Measurements from ENCODE around the gene RND3. TPM values are rescaled to one million over a fixed set of nuclear protein-coding genes. Genes with fewer than 3 reads are reported as not detected.

The RND3 gene
- total and polyA plus RNA-seq, 9 of the 15 experiments (the other 6 are each of a cell fraction or from before 2014, with no cell fraction given), result 0.22 to 0.64 (median 0.29) TPM; not detected in 4

DNA sequence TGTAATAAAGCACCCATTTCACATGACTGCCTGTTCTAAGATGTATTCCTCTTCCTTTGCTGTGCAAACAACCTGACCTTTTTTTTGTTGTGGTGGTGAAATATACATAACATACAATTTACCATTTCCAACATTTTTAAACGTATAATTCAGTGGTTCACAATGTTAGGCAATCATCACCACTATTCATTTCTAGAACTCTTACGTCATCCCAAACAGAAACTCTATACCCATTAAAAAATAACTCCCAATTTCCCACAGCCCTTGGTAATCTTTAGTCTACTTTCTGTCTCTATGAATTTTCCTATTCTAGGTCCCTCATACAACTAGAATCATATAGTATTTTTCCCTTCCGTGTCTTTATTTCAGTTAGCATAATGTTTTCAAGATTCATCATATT, 36.7 kb downstream of the RND3 start:
- no peak for ATAC-seq
- Histone ChIP-seq H3K4me1 (replicated peaks in 1 of 2; ENCODE audit: control insufficient read depth in 2 of 2, insufficient read depth in 2 of 2, low read length in 2 of 2) (no peaks in the 10 kb centered on the region), H3K4me3 (no peak overlapping the region), H3K27me3 (ENCODE audit: control insufficient read depth in 2 of 2, insufficient read depth in 2 of 2, low read length in 2 of 2) (no peaks in the 10 kb centered on the region), H3K9me1 (ENCODE audit: control insufficient read depth, insufficient read depth, low read length) (no peaks in the 10 kb centered on the region), H3K36me3 (ENCODE audit: control insufficient read depth, insufficient read depth, low read length) (no peaks in the 10 kb centered on the region), H3K27ac (ENCODE audit: extremely low read depth, low read depth, low read length) (no peak overlapping the region), H3K4me2 (ENCODE audit: insufficient read depth, low read length) (no peak overlapping the region), H3K9me3 (replicated peaks; ENCODE audit: control insufficient read depth, insufficient read depth, low read depth, low read length) (no peaks in the 10 kb centered on the region), H3K9ac (ENCODE audit: insufficient read depth in 1 of 2, low read depth in 2 of 2, low read length in 2 of 2) (no peak overlapping the region), H4K20me1 (replicated peaks; ENCODE audit: control insufficient read depth, insufficient read depth, low read length) (no peaks in the 10 kb centered on the region), H2AFZ (ENCODE audit: low read depth, low read length) (no peak overlapping the region), H3K79me2 (ENCODE audit: control insufficient read depth, insufficient read depth, low read length) (no peaks in the 10 kb centered on the region)
- in situ Hi-C loops (cut with MboI) (no loop called here), intact Hi-C loops (cut with micrococcal nuclease) (no loop called here)
- TF ChIP-seq, protein P1, sequence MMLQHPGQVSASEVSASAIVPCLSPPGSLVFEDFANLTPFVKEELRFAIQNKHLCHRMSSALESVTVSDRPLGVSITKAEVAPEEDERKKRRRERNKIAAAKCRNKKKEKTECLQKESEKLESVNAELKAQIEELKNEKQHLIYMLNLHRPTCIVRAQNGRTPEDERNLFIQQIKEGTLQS (IDR thresholded peaks at IDR 0.05), result peak; percentile 19; the same call in 1 of the 2 replicates
- TF ChIP-seq, protein P1 (CRISPR knock-in tag; conservative IDR thresholded peaks at IDR 0.05), result no peak
- TF ChIP-seq STAT5A (IDR thresholded peaks at IDR 0.05; ENCODE audit: borderline replicate concordance, low read length), result no peak
- TF ChIP-seq ZNF778 (CRISPR knock-in tag; IDR thresholded peaks at IDR 0.05), result no peak
- BruUV-seq (replicated peaks), result no TSS peak
- ChIA-PET CTCF (ENCODE audit: low intra/inter-chr PET ratio) (no interaction called here), POLR2A (no interaction called here)
- no peak for FAIRE-seq
- 0% methylated on average over 3 of the region's 3 CpGs for WGBS (ENCODE audit: insufficient coverage, low coverage, missing lambda C conversion rate)
- DNase-seq (ENCODE audit: extremely low read depth in 1 of 4, low spot score in 3 of 4), result no peak

DNA sequence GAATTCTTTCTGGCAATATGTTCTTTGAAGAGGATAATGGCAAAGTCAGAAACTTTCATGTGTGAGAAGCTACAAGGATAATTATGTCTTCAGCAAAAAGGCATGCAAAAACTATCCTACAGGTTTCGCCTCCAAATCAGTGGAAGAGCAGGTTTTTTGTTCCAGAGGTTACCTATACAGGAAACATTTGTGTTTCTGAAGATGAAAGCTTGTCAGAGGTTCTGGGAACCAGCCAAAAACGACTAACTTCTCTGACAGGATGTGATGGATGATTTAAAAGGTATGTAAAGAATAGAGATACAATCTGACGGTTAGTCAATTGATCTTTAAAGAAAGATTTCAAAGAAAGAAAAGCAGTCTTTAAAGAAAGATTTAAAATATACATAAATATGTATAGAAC, 37.6 kb downstream of the RND3 start:
- in situ Hi-C loops (cut with MboI) (no loop called here), intact Hi-C loops (cut with micrococcal nuclease) (no loop called here)
- H3K27ac ChIP-seq (ENCODE audit: extremely low read depth, low read depth, low read length), result no peak overlapping the region
- FAIRE-seq, result no peak
- no peak overlapping the region for H3K9ac ChIP-seq (ENCODE audit: insufficient read depth in 1 of 2, low read depth in 2 of 2, low read length in 2 of 2)
- H3K79me2 ChIP-seq (ENCODE audit: control insufficient read depth, insufficient read depth, low read length), result no peaks in the 10 kb centered on the region
- DNase-seq (ENCODE audit: extremely low read depth in 1 of 4, low spot score in 3 of 4), result no peak
- H3K4me2 ChIP-seq (ENCODE audit: insufficient read depth, low read length), result no peak overlapping the region
- POLR2A ChIA-PET, result no interaction called here
- TF ChIP-seq, protein P2, sequence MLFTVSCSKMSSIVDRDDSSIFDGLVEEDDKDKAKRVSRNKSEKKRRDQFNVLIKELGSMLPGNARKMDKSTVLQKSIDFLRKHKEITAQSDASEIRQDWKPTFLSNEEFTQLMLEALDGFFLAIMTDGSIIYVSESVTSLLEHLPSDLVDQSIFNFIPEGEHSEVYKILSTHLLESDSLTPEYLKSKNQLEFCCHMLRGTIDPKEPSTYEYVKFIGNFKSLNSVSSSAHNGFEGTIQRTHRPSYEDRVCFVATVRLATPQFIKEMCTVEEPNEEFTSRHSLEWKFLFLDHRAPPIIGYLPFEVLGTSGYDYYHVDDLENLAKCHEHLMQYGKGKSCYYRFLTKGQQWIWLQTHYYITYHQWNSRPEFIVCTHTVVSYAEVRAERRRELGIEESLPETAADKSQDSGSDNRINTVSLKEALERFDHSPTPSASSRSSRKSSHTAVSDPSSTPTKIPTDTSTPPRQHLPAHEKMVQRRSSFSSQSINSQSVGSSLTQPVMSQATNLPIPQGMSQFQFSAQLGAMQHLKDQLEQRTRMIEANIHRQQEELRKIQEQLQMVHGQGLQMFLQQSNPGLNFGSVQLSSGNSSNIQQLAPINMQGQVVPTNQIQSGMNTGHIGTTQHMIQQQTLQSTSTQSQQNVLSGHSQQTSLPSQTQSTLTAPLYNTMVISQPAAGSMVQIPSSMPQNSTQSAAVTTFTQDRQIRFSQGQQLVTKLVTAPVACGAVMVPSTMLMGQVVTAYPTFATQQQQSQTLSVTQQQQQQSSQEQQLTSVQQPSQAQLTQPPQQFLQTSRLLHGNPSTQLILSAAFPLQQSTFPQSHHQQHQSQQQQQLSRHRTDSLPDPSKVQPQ (CRISPR knock-in tag; IDR thresholded peaks at IDR 0.05; ENCODE audit: borderline replicate concordance), result no peak
- TF ChIP-seq RBM34 (IDR thresholded peaks at IDR 0.05; ENCODE audit: borderline replicate concordance, insufficient read depth, low read length) (no peak), MYBL2 (IDR thresholded peaks at IDR 0.05; ENCODE audit: low read depth) (no peak), MYBL2 (CRISPR knock-in tag; IDR thresholded peaks at IDR 0.05; ENCODE audit: borderline replicate concordance) (no peak), KDM1A (IDR thresholded peaks at IDR 0.05) (no peak), KAT2B (IDR thresholded peaks at IDR 0.05; ENCODE audit: low read depth, low read length) (no peak), ZNF778 (CRISPR knock-in tag; IDR thresholded peaks at IDR 0.05) (no peak), TCF7L2 (IDR thresholded peaks at IDR 0.05; ENCODE audit: low read depth, low read length) (no peak)
- TF ChIP-seq, protein P3, sequence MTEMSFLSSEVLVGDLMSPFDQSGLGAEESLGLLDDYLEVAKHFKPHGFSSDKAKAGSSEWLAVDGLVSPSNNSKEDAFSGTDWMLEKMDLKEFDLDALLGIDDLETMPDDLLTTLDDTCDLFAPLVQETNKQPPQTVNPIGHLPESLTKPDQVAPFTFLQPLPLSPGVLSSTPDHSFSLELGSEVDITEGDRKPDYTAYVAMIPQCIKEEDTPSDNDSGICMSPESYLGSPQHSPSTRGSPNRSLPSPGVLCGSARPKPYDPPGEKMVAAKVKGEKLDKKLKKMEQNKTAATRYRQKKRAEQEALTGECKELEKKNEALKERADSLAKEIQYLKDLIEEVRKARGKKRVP (CRISPR knock-in tag; IDR thresholded peaks at IDR 0.05), result no peak
- ATAC-seq, result no peak
- H3K4me1 ChIP-seq (replicated peaks in 1 of 2; ENCODE audit: control insufficient read depth in 2 of 2, insufficient read depth in 2 of 2, low read length in 2 of 2), result no peaks in the 10 kb centered on the region
- no peaks in the 10 kb centered on the region for H3K9me1 ChIP-seq (ENCODE audit: control insufficient read depth, insufficient read depth, low read length)
- H2AFZ ChIP-seq (ENCODE audit: low read depth, low read length), result no peak overlapping the region
- no peak overlapping the region for H3K4me3 ChIP-seq
- H4K20me1 ChIP-seq (replicated peaks; ENCODE audit: control insufficient read depth, insufficient read depth, low read length), result no peaks in the 10 kb centered on the region
- no TSS peak for BruUV-seq (replicated peaks)
- H3K36me3 ChIP-seq (ENCODE audit: control insufficient read depth, insufficient read depth, low read length), result no peaks in the 10 kb centered on the region
- CTCF ChIA-PET (ENCODE audit: low intra/inter-chr PET ratio), result no interaction called here
- no peaks in the 10 kb centered on the region for H3K27me3 ChIP-seq (ENCODE audit: control insufficient read depth in 2 of 2, insufficient read depth in 2 of 2, low read length in 2 of 2)
- H3K9me3 ChIP-seq (replicated peaks; ENCODE audit: control insufficient read depth, insufficient read depth, low read depth, low read length), result no peaks in the 10 kb centered on the region
- WGBS (ENCODE audit: insufficient coverage, low coverage, missing lambda C conversion rate), result 3% methylated on average over 3 of the region's 3 CpGs
